Coronary artery (tissue), 2 donors: ENCODE data around the gene PCNP.
"Not testable (repeated sequence)": the region's sequence is repeated elsewhere in the genome, so short reads cannot be mapped to it uniquely, and the experiment has no call there.

ENCODE experiments used
- DNase-seq: peaks from one replicate; pipeline ENCODE4 v3.0.0-alpha.2; 2017; ENCODE audit warnings: low spot score
- H3K27ac ChIP-seq, 2 donors: fragments of 200-600 bp; sonication (generic); one replicate each; pipeline ENCODE4 v1.5.1; 2016 to 2019
- H3K4me3 ChIP-seq: fragments of 200-600 bp; sonication (generic); 2 replicates; pipeline ENCODE4 v1.5.1; 2016; ENCODE audit warnings: mild to moderate bottlenecking, moderate library complexity
- TF ChIP-seq, protein P1 (sequence below): fragments of 200-600 bp; sonication (generic); IDR thresholded peaks from one replicate; pipeline ENCODE4 v1.5.1; 2019; ENCODE audit warnings: antibody characterized with exemption

PCNP gene

DNA sequence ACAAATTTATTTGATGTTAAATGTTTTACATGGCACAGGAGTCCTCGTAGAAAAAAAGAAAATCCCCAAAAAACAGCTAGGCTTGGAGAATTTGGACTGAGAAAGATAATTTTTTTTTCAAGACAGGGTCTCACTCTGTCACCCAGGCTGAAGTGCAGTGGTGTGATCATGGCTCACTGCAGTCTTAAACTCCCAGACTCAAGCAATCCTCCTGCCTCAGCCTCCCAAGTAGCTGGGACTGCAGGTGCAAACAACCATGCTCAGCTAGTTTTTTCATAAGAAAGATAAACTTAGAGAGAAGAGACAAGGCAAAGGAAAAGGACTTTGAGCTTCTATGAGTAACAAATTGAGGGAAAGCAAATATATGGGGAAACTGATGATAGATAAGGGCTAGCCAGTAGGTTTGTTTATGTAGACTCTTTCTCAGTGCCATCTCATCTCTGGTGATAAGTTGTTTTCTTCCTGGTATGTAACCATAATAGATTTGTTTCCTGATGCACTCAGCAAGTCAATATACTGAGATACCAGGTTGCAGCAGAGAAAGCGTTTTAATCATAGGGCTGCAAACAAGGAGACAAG, 25.4 kb upstream of the PCNP start:
- TF ChIP-seq, protein P1, sequence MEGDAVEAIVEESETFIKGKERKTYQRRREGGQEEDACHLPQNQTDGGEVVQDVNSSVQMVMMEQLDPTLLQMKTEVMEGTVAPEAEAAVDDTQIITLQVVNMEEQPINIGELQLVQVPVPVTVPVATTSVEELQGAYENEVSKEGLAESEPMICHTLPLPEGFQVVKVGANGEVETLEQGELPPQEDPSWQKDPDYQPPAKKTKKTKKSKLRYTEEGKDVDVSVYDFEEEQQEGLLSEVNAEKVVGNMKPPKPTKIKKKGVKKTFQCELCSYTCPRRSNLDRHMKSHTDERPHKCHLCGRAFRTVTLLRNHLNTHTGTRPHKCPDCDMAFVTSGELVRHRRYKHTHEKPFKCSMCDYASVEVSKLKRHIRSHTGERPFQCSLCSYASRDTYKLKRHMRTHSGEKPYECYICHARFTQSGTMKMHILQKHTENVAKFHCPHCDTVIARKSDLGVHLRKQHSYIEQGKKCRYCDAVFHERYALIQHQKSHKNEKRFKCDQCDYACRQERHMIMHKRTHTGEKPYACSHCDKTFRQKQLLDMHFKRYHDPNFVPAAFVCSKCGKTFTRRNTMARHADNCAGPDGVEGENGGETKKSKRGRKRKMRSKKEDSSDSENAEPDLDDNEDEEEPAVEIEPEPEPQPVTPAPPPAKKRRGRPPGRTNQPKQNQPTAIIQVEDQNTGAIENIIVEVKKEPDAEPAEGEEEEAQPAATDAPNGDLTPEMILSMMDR, result no peak
- DNase-seq, result no peak
- Histone ChIP-seq H3K4me3 (no peak overlapping the region), H3K27ac (no peak overlapping the region)

DNA sequence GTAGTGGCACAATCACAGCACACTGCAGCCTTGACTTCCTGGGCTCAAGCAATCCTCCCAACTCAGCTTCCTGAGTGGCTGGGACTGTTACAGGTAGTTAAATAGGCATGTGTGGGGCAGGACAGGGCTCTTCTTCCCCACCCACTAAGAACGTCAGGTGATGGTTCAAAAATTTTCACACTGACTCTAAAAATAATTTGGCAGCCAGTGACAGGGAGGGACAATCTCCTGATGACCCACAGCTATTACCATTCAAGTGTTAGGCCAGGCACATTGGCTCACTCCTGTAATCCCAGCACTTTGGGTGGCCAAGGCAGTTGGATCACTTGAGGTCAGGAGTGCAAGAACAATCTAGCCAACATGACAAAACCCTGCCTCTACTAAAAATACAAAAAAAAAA, 24.5 kb upstream of the PCNP start:
- DNase-seq, result no peak
- Histone ChIP-seq H3K4me3 (no peak overlapping the region), H3K27ac (no peak overlapping the region)
- TF ChIP-seq, protein P1, result no peak

DNA sequence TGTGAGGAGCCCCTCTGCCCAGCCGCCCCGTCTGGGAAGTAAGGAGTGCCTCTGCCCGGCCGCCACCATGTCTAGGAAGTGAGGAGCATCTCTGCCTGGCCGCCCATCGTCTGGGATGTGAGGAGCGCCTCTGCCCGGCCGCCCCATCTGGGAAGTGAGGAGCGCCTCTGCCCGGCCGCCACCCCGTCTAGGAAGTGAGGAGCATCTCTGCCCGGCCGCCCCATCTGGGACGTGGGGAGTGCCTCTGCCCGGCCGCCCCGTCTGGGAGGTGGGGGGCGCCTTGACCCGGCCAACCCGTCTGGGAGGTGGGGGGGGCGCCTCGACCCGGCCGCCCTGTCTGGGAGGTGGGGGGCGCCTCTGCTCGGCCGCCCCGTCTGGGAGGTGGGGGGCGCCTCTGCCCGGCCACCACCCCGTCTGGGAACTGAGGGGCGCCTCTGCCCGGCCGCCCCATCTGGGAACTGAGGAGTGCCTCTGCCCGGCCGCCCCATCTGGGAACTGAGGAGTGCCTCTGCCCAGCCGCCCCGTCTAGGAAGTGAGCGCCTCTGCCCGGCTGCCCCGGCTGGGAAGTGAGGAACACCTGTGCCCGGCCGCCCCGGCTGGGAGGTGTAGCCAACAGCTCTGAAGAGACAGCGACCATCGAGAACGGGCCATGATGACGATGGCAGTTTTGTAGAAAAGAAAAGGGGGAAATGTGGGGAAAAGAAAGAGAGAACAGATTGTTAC, 22.5 kb upstream of the PCNP start:
- DNase-seq, H3K4me3 ChIP-seq, H3K27ac ChIP-seq: not testable (repeated sequence)

DNA sequence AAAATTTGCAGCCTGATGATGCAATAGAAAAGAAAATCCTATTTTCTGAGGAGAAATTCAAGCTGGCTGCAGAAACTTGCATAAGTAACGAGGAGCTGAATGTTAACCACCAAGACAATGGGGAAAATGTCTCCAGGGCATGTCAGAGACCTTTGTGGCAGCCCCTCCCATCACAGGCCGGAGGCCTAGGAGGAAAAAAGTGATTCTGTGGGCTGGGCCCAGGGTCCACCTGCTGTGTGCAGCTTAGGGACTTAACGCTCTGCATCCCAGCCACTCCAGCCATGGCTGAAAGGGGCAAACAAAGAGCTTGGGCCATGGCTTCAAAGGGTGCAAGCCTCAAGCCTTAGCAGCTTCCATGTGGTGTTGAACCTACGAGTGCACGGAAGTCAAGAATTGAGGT, 20.6 kb upstream of the PCNP start:
- not testable (repeated sequence) for H3K4me3 ChIP-seq, H3K27ac ChIP-seq, DNase-seq

DNA sequence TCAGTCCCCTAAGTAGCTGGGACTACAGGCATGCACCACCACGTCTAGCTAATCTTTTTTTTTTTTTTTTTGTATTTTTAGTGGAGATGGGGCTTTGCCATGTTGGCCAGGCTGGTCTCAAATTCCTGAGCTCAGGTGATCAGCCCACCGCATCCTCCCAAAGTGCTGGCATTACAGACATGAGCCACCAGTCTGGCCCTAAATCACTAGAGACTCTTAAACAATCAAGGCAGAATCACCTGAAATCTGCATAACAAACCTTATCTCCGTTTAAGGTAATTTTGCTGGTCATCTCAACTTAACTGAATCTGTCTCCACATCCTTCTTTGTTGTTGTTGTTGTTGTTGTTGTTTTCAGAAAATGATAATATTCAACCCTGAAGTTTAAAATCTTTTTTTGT, 17.9 kb upstream of the PCNP start:
- DNase-seq, result no peak
- TF ChIP-seq, protein P1, result no peak
- Histone ChIP-seq H3K4me3 (no peak overlapping the region), H3K27ac (no peak overlapping the region)

DNA sequence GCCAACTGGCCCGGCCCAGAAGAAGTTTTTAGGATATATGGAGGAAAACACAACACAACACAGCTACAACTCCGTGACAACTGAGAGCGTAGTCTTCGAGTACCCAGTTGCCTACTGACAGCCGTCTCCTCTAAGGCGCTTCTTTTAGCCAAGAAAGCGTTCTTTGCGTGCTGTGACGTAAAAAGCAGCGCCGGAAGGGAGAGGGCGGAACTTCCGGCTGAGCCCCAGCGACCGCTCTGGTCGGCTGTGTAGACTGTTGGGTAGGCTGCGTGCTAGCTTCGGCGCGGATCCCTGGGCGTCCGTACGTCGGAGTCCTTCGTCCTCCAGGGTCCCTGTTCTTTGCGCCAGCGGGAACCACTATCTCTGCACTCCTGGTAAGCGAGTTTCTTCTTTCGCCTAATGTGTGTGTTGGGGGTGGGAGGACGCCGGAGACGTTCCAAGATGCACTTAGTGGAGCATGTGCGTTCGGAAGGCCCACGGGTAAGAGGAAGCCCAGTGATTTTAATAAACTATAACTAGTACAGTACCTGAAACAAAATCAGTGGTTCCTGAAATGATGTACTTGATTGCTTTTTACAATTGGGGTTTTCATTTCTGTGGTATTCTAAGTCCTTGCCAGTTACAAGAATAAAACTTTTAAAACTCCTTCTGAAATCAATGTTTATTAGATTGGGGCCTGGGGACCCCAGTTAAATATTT, 12.2 kb upstream of the PCNP start, which contains the start of gene TRMT10C:
TSS of gene TRMT10C (plus strand) at position 239 of the 699 bp plus-strand sequence. CDS start 2,914 bp downstream, outside the sequence.
- Histone ChIP-seq H3K4me3 (peak within 1 kb of the TSS; percentile 83), H3K27ac (peak within 1 kb of the TSS; percentile 91 to 92)
- TF ChIP-seq, protein P1, result no peak
- peak; percentile 95 for DNase-seq

DNA sequence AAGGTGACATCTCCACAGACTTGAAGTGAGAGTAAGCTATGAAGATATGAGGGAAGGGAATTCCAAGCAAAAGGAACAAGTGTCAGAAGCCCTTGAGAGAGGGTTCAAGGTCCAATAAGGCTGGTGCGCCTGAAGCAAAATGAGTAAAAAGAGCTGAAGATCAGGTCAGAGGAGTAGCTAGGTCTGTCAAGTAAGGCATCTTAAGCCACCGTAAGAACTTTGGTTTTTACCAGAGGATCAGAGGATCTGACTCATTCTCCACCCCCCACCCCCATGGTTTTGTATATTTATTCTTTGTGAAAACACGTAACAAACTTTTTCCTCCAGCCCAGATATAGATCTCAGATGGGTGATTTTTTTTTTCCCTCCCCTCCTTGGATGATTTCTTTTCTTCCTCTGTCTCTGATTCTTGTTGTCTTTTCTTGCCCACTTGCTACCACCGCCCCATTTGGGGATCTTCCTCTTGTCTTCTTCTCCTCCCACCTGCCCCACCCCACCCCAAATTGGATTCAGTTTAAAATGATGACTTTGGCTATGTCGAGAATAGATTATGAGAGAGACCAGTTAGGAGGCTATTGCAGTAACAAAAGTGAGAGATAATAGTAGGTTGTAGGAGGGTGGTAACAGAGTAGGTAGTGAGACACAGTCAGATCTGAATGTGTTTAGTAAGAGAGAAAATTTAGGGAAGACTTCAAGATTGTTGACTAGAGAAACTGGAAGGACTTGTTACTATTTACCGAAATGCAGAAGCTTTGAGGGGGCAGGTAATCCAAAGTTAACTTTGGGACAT, 6.3 kb upstream of the PCNP start:
- Histone ChIP-seq H3K4me3 (no peak overlapping the region), H3K27ac (no peak overlapping the region)
- DNase-seq, result no peak
- TF ChIP-seq, protein P1, result no peak
